HepG2 (cell line): ENCODE results near the gene ARHGEF39. TPM values are rescaled to one million over a fixed set of nuclear protein-coding genes. Genes with fewer than 3 reads are reported as not detected.

Experiments
- ATAC-seq: fragments of 200-7000 bp; cut with Tn5 transposase; 3 replicates; pipeline ENCODE4 v1.9.1; 2020; ENCODE audit warnings: mild to moderate bottlenecking, moderate library complexity
- BruUV-seq: library from RNA; stranded (reverse); fragments of 400-500 nt; replicated peaks from 2 replicates; lab custom pipeline; 2021; lab: Mats Ljungman, UMichigan
- CTCF ChIA-PET: fragments of 300-600 bp; formaldehyde crosslinking; extraction: SDS; loops from one replicate; lab custom pipeline; 2021; ENCODE audit warnings: low total read pairs, inconsistent platforms, low intra/inter-chr PET ratio; lab: Yijun Ruan, JAX
- POLR2A ChIA-PET: fragments of 350-600 bp; sonication (Branson Sonifier 250); formaldehyde crosslinking; loops from one replicate; lab custom pipeline; 2020; ENCODE audit warnings: antibody characterized with exemption, inconsistent platforms; lab: Yijun Ruan, JAX
- DNase-seq: peaks from one replicate; pipeline ENCODE4 v3.0.0-alpha.2; 2015; ENCODE audit warnings: low spot score
- FAIRE-seq: peaks from 3 replicates; lab custom pipeline; 2011; peaks lifted over from hg19 to GRCh38; lab: Jason Lieb, UNC
- H2AFZ ChIP-seq: one replicate; pipeline ENCODE4 v1.6.1; 2011; ENCODE audit warnings: low read length, inconsistent platforms
- H3K27ac ChIP-seq: fragments of 300-600 bp; 3 replicates; pipeline ENCODE4 v1.8.0; 2011; ENCODE audit warnings: mixed run types, mild to moderate bottlenecking, mixed read lengths, low read length, inconsistent platforms; ENCODE audit not compliant: insufficient read depth; ENCODE audit errors: extremely low read length
- H3K27me3 ChIP-seq, 2 experiments: fragments of 200-600 bp in 1 of 2; 2 replicates in 1 of 2; 3 replicates in 1 of 2; pipeline versions ENCODE4 v1.6.0 to v1.8.0; 2011; ENCODE audit warnings: low read length in 2 of 2, mild to moderate bottlenecking in 2 of 2, moderate library complexity in 2 of 2, inconsistent platforms in 1 of 2; ENCODE audit not compliant: insufficient read depth in 2 of 2, control insufficient read depth in 1 of 2
- H3K36me3 ChIP-seq, 2 experiments: fragments of 200-600 bp in 1 of 2; replicated peaks in 1 of 2; 2 replicates in 1 of 2; 3 replicates in 1 of 2; pipeline versions ENCODE4 v1.5.1 to v1.8.0; 2011; ENCODE audit warnings: low read length in 2 of 2, inconsistent platforms in 1 of 2; ENCODE audit not compliant: insufficient read depth in 2 of 2, control insufficient read depth in 1 of 2
- H3K4me1 ChIP-seq: 2 replicates; pipeline ENCODE4 v1.5.1; 2012; ENCODE audit warnings: low read length, inconsistent platforms; ENCODE audit not compliant: insufficient read depth
- H3K4me2 ChIP-seq: 2 replicates; pipeline ENCODE4 v1.6.0; 2011; ENCODE audit warnings: low read depth, low read length, inconsistent platforms
- H3K4me3 ChIP-seq, 3 experiments: fragments of 200-600 bp in 1 of 3; sonication (generic), shearing (Covaris generic) in 1 of 3; replicated peaks in 1 of 3; 2 replicates each; pipeline ENCODE4 v1.5.1; 2011 to 2016; ENCODE audit warnings: low read length in 3 of 3, inconsistent platforms in 2 of 3, low read depth in 2 of 3, mild to moderate bottlenecking in 2 of 3, control low read depth in 1 of 3, mixed read lengths in 1 of 3; ENCODE audit not compliant: insufficient read depth in 1 of 3
- H3K79me2 ChIP-seq: one replicate; pipeline ENCODE4 v1.6.1; 2011; ENCODE audit warnings: low read length, inconsistent platforms; ENCODE audit not compliant: insufficient read depth
- H3K9ac ChIP-seq: 2 replicates; pipeline ENCODE4 v1.6.0; 2011; ENCODE audit warnings: mild to moderate bottlenecking, low read depth, low read length, inconsistent platforms; ENCODE audit not compliant: insufficient read depth
- H3K9me3 ChIP-seq: 2 replicates; pipeline ENCODE4 v1.5.1; 2012; ENCODE audit warnings: mild to moderate bottlenecking, low read length
- H4K20me1 ChIP-seq: 2 replicates; pipeline ENCODE4 v1.6.0; 2011; ENCODE audit warnings: inconsistent platforms, mild to moderate bottlenecking, low read length, moderate library complexity; ENCODE audit not compliant: insufficient read depth
- FOSL2 ChIP-seq: sonication (generic); formaldehyde crosslinking; IDR thresholded peaks from 2 replicates; pipeline ENCODE4 v1.4.0; 2020; ENCODE audit warnings: missing genetic modification reagents
- ISX ChIP-seq: sonication (generic); formaldehyde crosslinking; conservative IDR thresholded peaks from 2 replicates; pipeline ENCODE4 v1.5.0; 2020; ENCODE audit warnings: missing genetic modification reagents
- NR2F1 ChIP-seq, 2 experiments: fragments of 450-650 bp in 1 of 2; formaldehyde crosslinking in 1 of 2; IDR thresholded peaks; 2 replicates each; pipeline versions ENCODE4 v1.5.0 to v1.6.1; 2016 to 2020; ENCODE audit warnings: mild to moderate bottlenecking in 1 of 2, missing compliant biosample characterization in 1 of 2, missing genetic modification reagents in 1 of 2, moderate library complexity in 1 of 2
- NR2F6 ChIP-seq, 2 experiments: IDR thresholded peaks; 2 replicates each; pipeline ENCODE4 v1.6.1; 2016; ENCODE audit warnings: antibody characterized with exemption in 1 of 2, mild to moderate bottlenecking in 1 of 2
- U2AF1 ChIP-seq: fragments of 200-400 bp; formaldehyde crosslinking; optimal IDR thresholded peaks from 2 replicates; pipeline ENCODE3; 2017; ENCODE audit warnings: mild to moderate bottlenecking, low read depth, low read length
- WGBS: methylation state at CpG from one replicate; pipeline ENCODE4 v1.1.6; 2017; ENCODE audit warnings: low lambda C conversion rate; 5-methylcytosine and 5-hydroxymethylcytosine counted together
- in situ Hi-C: cut with HindIII; loops from 2 replicates; pipeline ENCODE4 v1.10.0; 2017; ENCODE audit warnings: low pct_unique_long_range_greater_than_20kb; ENCODE audit not compliant: extremely low pct_ligation_motif_present
- intact Hi-C: fragments of 100-400 bp; cut with micrococcal nuclease; formaldehyde crosslinking; loops from one replicate; pipeline ENCODE4 v1.10.0; 2022; ENCODE audit not compliant: unreplicated experiment
- polyA plus RNA-seq, 8 experiments: library from polyadenylated mRNA; depleted of rRNA in 3 of 8; stranded (reverse) in 7 of 8; unstranded in 1 of 8; fragments of >200 nt; fragmentation: Illumina TruSeq in 4 of 8; extraction: Trizol in 4 of 8; gene quantifications; 2 replicates each; pipeline versions ENCODE4 v1.2.1 to v1.2.3, GENCODE V29; 2011 to 2016; ENCODE audit warnings: low read depth in 4 of 8, missing spikeins in 1 of 8, mixed read lengths in 1 of 8; ENCODE audit not compliant: insufficient read depth in 1 of 8
- total RNA-seq, 5 experiments: library from RNA; depleted of rRNA; stranded (reverse); fragments of >200 nt; fragmentation: Illumina TruSeq; extraction: Trizol; gene quantifications; 2 replicates each; pipeline ENCODE4 v1.2.3, GENCODE V29; 2016; ENCODE audit warnings: low read depth in 1 of 5

The ARHGEF39 gene
- total and polyA plus RNA-seq, 2 of the 13 experiments (the other 11 are each of a cell fraction or from before 2014, with no cell fraction given), result 11.2 to 12.3 TPM

GRCh38 chr9:35688558-35689541, 23.9 kb upstream of the ARHGEF39 start:
- DNase-seq (peak; percentile 39), ATAC-seq (peak; percentile 9), FAIRE-seq (no peak)
- ChIA-PET CTCF (no interaction called here), POLR2A (interaction anchor here (1.1 to 6.1 kb wide), 5 partner anchors 8 to 43 kb away, joined by 3 to 68 read pairs (median 8); partner anchors contain the start of genes ARHGEF39, CCDC107 and RMRP)
- BruUV-seq, result no TSS peak
- intact Hi-C loops, result no loop called here
- Histone ChIP-seq H3K9me3 (no peaks in the 10 kb centered on the region), H3K4me3 (peak overlapping the region in 1 of 3 experiments; percentile 23; a peak in 1 of 6 replicates), H3K4me2 (peak overlapping the region; percentile 45), H3K27me3 (no peaks in the 10 kb centered on the region), H3K27ac (no peak overlapping the region), H3K9ac (no peak overlapping the region), H4K20me1 (no peaks in the 10 kb centered on the region), H3K4me1 (peaks cover 63% of the 10 kb centered on the region), H3K36me3 (no peaks in the 10 kb centered on the region), H3K79me2 (no peaks in the 10 kb centered on the region), H2AFZ (no peak overlapping the region)
- WGBS, result 52% methylated on average over 12 of the region's 12 CpGs
- in situ Hi-C loops, result no loop called here
- TF ChIP-seq U2AF1 (no peak), FOSL2 (CRISPR knock-in tag) (peak; percentile 40; the same call in 1 of the 2 replicates), NR2F6 (IDR thresholded peaks at IDR 0.05) (peak; percentile 71), NR2F6 (CRISPR knock-in tag; IDR thresholded peaks at IDR 0.05) (peak; percentile 42; the same call in 1 of the 2 replicates), NR2F1 (CRISPR knock-in tag; IDR thresholded peaks at IDR 0.05) (peak in 1 of 2 experiments; percentile 82; a peak in 2 of 4 replicates), ISX (CRISPR knock-in tag) (no peak)
